Right kidney (tissue), 1 donor: ENCODE measurements around the gene NOMO2.
"Not testable (repeated sequence)": the region's sequence is repeated elsewhere in the genome, so short reads cannot be mapped to it uniquely, and the experiment has no call there.

Experiments used
- DNase-seq: peaks from one replicate; pipeline ENCODE4 v3.0.0-alpha.2; 2016

The NOMO2 gene

GRCh38 chr16:18521445-18522181 lies 40.3 kb downstream of the NOMO2 start:
- not testable (repeated sequence) for DNase-seq

GRCh38 chr16:18518536-18519283 lies 43.2 kb downstream of the NOMO2 start:
- not testable (repeated sequence) for DNase-seq

- DNase-seq = not testable (repeated sequence)
Measured at GRCh38 chr16:18498430-18498829, 63.5 kb downstream of the NOMO2 start.

- not testable (repeated sequence) for DNase-seq
Measured at GRCh38 chr16:18497032-18497431, 64.9 kb downstream of the NOMO2 start.

- not testable (repeated sequence) for DNase-seq
Measured at GRCh38 chr16:18492118-18492897, 69.6 kb downstream of the NOMO2 start.

- DNase-seq = not testable (repeated sequence)
Measured at GRCh38 chr16:18436025-18436424, 125.9 kb downstream of the NOMO2 start.

GRCh38 chr16:18415827-18416226 lies 146.1 kb downstream of the NOMO2 start:
- not testable (repeated sequence) for DNase-seq

GRCh38 chr16:18409532-18410293 lies 152.2 kb downstream of the NOMO2 start:
- not testable (repeated sequence) for DNase-seq

- DNase-seq = not testable (repeated sequence)
Measured at GRCh38 chr16:18401851-18402657, 159.8 kb downstream of the NOMO2 start.

GRCh38 chr16:18401159-18401558 lies 160.7 kb downstream of the NOMO2 start:
- DNase-seq = not testable (repeated sequence)

GRCh38 chr16:18394363-18394762 lies 167.5 kb downstream of the NOMO2 start:
- not testable (repeated sequence) for DNase-seq

- not testable (repeated sequence) for DNase-seq
Measured at GRCh38 chr16:18387767-18388166, 174.1 kb downstream of the NOMO2 start.

- not testable (repeated sequence) for DNase-seq
Measured at GRCh38 chr16:18386517-18386916, 175.4 kb downstream of the NOMO2 start.

- DNase-seq = not testable (repeated sequence)
Measured at GRCh38 chr16:18385285-18385684, 176.6 kb downstream of the NOMO2 start.

GRCh38 chr16:18384869-18385268 lies 177.0 kb downstream of the NOMO2 start:
- DNase-seq = not testable (repeated sequence)

GRCh38 chr16:18384098-18384636 lies 177.7 kb downstream of the NOMO2 start:
- not testable (repeated sequence) for DNase-seq

- not testable (repeated sequence) for DNase-seq
Measured at GRCh38 chr16:18382696-18383095, 179.2 kb downstream of the NOMO2 start.
